Progenitor cell of endocrine pancreas (in vitro differentiated cells): ENCODE measurements around the gene SPEG. TPM values are rescaled to one million over a fixed set of nuclear protein-coding genes. Genes with fewer than 3 reads are reported as not detected.

Source experiments
- DNase-seq: peaks from one replicate; pipeline ENCODE4 v3.0.0; 2021; ENCODE audit warnings: low spot score; ENCODE audit not compliant: unreplicated experiment
- H3K27ac Mint-ChIP-seq: 2 replicates; pipeline ENCODE4 v1.8.0; 2021; ENCODE audit warnings: mild to moderate bottlenecking, moderate library complexity, mixed read lengths
- H3K27me3 Mint-ChIP-seq: 2 replicates; pipeline ENCODE4 v1.8.0; 2021; ENCODE audit warnings: mixed read lengths
- H3K36me3 Mint-ChIP-seq: 2 replicates; pipeline ENCODE4 v1.8.0; 2022; ENCODE audit warnings: mixed read lengths; ENCODE audit not compliant: insufficient read depth
- H3K4me1 Mint-ChIP-seq: 2 replicates; pipeline ENCODE4 v1.8.0; 2021; ENCODE audit warnings: low read depth, mixed read lengths
- H3K4me3 Mint-ChIP-seq: 2 replicates; pipeline ENCODE4 v1.8.0; 2021; ENCODE audit warnings: low read depth, mild to moderate bottlenecking, moderate library complexity, mixed read lengths
- H3K9me3 Mint-ChIP-seq: 2 replicates; pipeline ENCODE4 v1.8.0; 2021; ENCODE audit warnings: low read depth, mixed read lengths
- total RNA-seq: library from RNA; stranded (reverse); gene quantifications from 2 replicates; pipeline ENCODE4 v1.2.1, GENCODE V29; 2021
- TF ChIP-seq, protein P1 (sequence below): fragments of 200-600 bp; sonication (generic); IDR thresholded peaks from one replicate; pipeline ENCODE4 v1.5.0; 2021; ENCODE audit warnings: antibody characterized with exemption, mild to moderate bottlenecking; ENCODE audit not compliant: unreplicated experiment

The SPEG gene
- total RNA-seq, 1 donor from 2014 or later, result 15.1 TPM

DNA sequence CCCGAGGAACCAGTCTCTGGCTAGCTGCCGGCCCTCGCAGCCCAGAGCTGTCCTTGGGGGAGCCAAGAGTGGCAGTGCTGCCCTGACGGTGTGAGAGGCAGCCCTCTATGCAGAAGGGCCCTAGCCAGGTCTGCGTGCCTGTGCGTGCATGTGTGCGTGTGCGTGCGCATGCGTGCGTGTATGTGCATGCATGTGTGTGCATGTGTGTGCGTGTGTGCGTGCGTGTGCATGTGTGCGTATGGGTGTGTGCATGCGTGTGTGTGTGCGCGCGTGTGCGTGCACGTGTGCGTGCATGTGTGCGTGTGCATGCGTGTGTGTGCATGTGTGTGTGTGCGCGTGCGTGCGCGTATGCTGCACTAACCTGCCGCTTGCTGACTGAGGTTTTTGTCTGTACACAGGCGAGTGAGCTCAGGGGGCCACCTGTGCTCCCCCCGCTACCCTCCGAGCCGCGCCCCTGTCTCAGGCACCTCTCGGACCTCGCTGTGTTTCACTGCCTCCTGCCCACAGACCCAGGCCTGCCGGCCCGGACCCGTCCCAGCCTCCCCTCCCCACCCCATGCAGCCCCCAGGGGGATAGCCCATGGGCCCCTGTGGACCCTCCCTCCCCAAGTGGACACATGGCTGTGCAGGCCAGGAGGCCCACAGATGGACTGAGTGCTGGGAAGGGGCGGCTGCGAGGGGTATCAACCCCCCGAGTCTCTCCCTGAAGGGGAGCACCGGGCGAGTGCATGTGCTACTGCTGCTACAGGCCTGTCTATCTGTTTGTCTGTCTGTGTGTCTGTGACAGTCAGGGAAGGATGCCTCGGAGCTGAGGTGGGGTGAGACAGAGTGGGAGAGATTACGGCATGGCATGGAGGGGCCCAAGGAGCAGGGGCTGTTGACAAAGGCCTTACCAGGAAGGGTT is 31.3 kb downstream of the SPEG start:
- Mint-ChIP-seq H3K4me1 (no peaks in the 10 kb centered on the region), H3K9me3 (no peaks in the 10 kb centered on the region), H3K27ac (peak overlapping the region; percentile 45), H3K36me3 (no peaks in the 10 kb centered on the region), H3K27me3 (no peaks in the 10 kb centered on the region), H3K4me3 (no peak overlapping the region)
- DNase-seq, result no peak
- TF ChIP-seq, protein P1, sequence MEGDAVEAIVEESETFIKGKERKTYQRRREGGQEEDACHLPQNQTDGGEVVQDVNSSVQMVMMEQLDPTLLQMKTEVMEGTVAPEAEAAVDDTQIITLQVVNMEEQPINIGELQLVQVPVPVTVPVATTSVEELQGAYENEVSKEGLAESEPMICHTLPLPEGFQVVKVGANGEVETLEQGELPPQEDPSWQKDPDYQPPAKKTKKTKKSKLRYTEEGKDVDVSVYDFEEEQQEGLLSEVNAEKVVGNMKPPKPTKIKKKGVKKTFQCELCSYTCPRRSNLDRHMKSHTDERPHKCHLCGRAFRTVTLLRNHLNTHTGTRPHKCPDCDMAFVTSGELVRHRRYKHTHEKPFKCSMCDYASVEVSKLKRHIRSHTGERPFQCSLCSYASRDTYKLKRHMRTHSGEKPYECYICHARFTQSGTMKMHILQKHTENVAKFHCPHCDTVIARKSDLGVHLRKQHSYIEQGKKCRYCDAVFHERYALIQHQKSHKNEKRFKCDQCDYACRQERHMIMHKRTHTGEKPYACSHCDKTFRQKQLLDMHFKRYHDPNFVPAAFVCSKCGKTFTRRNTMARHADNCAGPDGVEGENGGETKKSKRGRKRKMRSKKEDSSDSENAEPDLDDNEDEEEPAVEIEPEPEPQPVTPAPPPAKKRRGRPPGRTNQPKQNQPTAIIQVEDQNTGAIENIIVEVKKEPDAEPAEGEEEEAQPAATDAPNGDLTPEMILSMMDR, result no peak

DNA sequence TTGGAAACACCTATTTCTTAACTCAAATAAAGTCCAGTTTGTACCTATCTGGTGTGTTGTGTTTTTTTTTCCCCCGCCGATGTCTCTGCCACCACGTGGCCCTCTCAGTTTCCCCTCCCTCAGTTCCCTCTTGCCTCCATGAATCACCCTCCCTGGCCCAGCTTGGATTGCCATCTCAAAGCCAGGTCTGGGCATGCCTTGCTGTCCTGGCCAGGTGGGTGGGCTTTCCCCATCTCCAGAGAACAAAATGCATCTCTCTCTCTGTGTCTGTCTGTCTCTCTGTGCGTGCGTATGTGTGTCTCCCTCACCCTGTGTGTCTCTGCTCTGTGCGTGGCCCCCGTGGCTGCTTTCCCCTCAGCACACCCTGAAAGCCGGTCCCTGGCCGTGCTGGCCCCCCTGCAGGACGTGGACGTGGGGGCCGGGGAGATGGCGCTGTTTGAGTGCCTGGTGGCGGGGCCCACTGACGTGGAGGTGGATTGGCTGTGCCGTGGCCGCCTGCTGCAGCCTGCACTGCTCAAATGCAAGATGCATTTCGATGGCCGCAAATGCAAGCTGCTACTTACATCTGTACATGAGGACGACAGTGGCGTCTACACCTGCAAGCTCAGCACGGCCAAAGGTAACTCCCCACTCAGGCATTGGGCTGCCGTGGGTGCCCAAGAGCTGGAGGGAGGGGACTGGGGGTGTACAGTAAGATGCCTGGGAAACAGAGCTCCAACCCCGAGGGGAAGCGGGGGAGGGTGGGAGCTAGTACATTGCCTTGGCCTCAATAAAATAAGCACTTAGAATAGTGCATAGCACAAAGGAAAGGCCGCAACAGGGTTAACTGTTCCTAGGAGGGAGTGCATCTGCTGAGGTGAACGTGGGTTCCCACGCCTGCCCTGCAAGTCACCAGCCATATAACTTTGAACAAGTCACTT is 32.4 kb downstream of the SPEG start:
- Mint-ChIP-seq H3K36me3 (no peaks in the 10 kb centered on the region), H3K9me3 (no peaks in the 10 kb centered on the region), H3K27me3 (peaks cover 6% of the 10 kb centered on the region), H3K4me3 (no peak overlapping the region), H3K27ac (no peak overlapping the region), H3K4me1 (no peaks in the 10 kb centered on the region)
- DNase-seq, result no peak
- TF ChIP-seq, protein P1, result no peak

- Mint-ChIP-seq H3K27ac (no peak overlapping the region), H3K4me3 (no peak overlapping the region), H3K4me1 (no peaks in the 10 kb centered on the region), H3K36me3 (no peaks in the 10 kb centered on the region), H3K27me3 (peaks cover 6% of the 10 kb centered on the region), H3K9me3 (no peaks in the 10 kb centered on the region)
- TF ChIP-seq, protein P1, result no peak
- DNase-seq, result no peak
Observed at GRCh38 chr2:219467736-219468075, 33.1 kb downstream of the SPEG start.

- no peaks in the 10 kb centered on the region for H3K36me3 Mint-ChIP-seq
- H3K9me3 Mint-ChIP-seq, result no peaks in the 10 kb centered on the region
- TF ChIP-seq, protein P1, result no peak
- no peaks in the 10 kb centered on the region for H3K4me1 Mint-ChIP-seq
- no peak overlapping the region for H3K4me3 Mint-ChIP-seq
- no peak for DNase-seq
- no peak overlapping the region for H3K27ac Mint-ChIP-seq
- H3K27me3 Mint-ChIP-seq, result peaks cover 6% of the 10 kb centered on the region
Observed at GRCh38 chr2:219468410-219469185, 34.0 kb downstream of the SPEG start.

DNA sequence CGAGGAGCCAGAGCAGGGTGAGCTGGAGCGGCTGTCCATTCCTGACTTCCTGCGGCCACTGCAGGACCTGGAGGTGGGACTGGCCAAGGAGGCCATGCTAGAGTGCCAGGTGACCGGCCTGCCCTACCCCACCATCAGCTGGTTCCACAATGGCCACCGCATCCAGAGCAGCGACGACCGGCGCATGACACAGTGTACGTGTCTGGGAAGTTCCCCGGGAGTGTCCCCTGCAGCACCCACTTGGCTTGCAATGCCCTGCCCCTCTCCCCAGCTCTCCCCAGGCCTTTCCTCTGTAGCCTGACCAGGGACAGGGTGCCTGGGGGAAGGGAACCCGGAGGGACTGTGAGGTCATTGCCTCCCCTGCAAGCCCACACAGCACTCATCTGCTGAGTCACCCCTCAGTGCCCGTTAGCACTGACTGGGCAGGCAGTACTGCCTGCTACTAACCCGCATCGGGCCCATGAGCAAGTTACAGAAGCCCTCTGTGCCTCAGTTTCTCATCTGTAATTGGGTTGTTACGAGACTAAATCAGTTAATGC is 34.6 kb downstream of the SPEG start:
- Mint-ChIP-seq H3K27ac (no peak overlapping the region), H3K36me3 (no peaks in the 10 kb centered on the region), H3K27me3 (peaks cover 6% of the 10 kb centered on the region), H3K9me3 (no peaks in the 10 kb centered on the region), H3K4me1 (no peaks in the 10 kb centered on the region), H3K4me3 (no peak overlapping the region)
- DNase-seq, result no peak
- TF ChIP-seq, protein P1, result no peak
